ENCODE data around the gene RIPK3.
"Not testable (repeated sequence)": the region's sequence is repeated elsewhere in the genome, so short reads cannot be mapped to it uniquely, and the experiment has no call there.

The RIPK3 gene

GRCh38 chr14:24339284-24340151 lies at the start of gene RIPK3:
TSS of gene RIPK3 (minus strand) at chr14:24339991. CDS start at chr14:24339826, 165 bp downstream.
- DNase-seq, result no peak

DNA sequence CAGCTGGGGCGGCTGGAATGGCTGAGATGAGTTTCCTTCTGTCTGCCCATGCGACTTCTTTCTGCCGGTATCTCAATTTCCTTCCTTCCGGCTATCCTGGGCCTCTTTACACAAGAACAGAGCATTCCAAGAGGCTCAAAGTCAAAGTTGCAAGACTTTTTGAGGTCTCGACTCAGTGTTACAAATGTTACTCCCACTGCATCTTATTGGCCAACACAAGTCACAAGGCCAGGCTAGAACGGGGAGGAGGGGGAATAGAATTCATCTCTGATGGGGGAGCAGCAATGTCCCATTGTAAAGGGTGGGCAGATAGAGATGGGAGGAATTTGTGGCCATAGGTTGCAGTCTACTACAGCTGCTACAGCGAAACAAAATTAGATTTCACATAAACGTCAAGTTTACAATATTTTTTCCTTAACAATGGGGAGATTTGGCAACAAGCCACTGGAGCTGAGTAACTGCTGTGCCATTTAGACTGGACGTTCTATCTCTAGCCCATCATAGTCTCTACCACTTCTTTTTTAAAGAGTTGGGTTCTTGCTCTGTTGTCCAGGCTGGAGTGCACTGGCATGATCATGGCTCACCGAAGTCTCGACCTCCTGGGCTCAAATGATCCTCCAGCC lies 49.5 kb upstream of the RIPK3 start:
- DNase-seq, result no peak

DNA sequence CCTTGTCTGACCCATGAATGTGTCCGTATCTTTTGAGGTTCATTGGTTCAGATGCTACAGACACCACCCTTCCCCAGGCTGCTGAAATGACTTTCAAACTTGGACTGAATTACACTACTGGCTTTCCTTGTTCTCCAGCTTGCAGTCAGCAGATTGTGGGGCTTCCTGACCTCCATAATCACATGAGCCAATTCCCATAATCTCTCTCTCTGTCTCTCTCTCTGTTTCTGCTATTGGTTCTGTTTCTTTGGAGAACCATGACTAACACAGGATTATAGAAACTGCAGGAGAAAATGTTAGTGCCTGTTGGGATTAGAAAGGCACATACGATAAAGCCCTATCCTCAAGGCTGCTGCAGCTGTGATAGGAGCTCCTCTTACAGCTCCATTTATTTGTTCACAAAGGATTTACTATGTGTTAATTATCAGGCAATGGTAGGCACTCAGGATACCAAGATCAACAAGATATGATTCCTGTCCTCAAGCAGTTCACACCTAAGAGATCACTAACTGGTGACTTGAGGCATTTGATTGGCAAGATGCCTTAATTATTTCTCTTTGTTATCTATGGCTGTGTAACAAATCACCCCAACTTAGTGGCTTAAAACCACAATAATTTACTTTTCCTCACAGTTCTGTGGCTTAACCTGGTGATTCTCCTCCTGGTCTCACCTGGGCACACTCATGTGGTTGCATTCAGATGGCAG lies 48.8 kb upstream of the RIPK3 start:
- no peak for DNase-seq

GRCh38 chr14:24387579-24387978 lies 47.8 kb upstream of the RIPK3 start:
- not testable (repeated sequence) for DNase-seq

GRCh38 chr14:24387009-24387345 lies 47.2 kb upstream of the RIPK3 start:
- no peak for DNase-seq

- DNase-seq, result no peak
These were observed 45.7 kb upstream of the RIPK3 start for GRCh38 chr14:24385524-24385923.

DNA sequence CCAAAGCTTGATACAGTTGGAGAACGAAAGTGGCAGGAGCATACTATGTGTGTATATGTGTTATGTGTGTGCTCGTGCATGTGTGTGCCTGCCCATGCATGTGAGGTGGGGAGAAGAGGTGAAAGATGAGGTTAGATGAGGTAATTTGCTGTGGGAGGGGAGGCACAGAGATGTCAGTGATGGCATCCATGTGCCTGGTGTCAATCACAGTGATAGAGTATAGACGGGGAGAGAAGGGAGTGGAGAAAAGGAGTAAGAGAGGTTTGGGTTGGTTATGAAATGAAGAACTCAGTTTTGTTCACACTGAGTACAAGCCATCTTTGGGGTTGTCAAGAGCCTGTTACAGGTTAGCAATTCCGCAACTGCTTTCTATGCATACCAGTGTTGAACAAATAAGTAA lies 44.4 kb upstream of the RIPK3 start:
- DNase-seq, result no peak

- DNase-seq, result peak in 1 of 2 experiments; percentile 18
These were observed 42.2 kb upstream of the RIPK3 start for GRCh38 chr14:24382064-24382371.

GRCh38 chr14:24381363-24382063 lies 41.7 kb upstream of the RIPK3 start:
- DNase-seq, result peak in 1 of 2 experiments; percentile 10

DNA sequence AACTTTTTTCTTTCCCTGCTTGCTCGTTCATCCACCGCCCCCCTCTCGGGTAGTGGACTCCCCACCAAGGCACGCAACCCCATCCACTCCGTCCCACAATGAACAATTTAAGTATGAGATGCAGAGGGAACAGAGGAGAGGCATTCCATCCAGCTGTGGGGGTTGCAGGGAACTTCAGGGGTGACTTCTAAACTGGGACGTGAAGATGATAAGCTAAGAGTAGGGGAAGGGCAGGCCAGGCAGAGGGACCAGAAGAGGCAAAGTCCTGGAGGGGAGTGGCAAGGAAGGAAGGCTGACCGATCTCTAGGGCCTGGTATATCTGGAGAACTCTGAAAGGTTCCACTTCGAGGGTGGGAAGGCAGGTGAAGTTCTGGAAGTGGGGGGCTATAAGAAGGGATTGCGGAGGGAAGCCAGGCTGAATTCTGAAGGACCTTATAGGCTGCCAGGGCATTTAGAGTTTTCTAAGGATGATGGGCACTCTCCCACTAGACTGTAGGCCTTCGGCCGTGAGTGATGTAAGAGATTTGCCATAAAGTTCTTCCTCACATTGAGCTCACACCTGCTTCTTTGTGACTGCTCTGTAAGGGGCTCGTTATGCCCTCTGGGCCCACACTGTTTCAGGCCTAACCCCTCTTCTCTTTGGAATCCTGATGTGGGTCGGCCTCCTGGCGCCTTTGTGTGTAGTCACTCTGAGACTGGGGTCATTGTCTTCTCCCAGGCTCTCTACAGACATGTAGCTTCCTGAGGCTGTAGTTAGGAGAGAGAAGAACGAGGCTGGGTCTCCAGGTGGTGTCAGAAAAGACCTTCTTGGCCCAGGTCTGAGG lies 40.3 kb upstream of the RIPK3 start:
- DNase-seq, result no peak

DNA sequence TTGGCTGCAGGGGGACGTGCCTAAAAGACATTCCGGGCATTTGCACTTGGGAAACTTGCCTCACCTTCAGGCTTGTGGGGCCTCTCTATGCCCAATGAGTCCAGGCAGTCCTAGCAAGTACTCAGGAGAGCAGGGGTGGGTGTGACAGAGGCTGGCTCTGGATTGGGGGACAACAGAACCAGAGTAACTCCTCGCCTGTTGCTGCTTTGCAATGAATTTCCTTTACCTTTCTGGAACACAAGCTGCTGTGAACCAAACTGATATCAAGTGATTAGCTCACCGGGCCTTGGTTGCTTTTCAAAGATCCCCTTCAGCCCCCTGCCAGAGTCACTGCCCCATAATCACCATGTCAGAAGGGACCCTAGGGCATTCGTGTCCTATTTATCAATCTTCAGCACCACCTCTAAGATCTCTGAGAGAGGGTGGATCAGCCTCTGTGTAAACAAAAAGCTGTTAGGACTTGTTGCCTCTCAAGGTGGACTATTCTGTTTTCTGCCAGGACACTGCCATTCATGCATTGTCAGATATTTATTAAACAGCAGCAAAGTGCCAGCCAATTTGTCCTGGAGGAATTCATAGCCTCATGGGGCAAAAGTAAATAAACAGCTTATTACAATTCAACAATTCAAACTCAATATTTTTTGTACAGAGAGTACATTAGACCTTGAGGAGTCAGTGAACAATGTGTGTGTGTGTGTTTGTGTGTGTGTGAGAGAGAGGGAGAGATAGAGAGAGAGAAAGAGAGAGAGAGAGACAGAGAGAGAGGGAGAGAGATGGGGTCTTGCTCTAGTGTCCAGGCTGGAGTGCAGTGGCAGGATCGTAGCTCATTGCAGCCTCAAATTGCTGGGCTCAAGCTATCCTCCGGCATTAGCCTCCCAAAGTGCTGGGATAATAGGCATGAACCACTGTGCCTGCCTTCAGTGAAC lies 39.5 kb upstream of the RIPK3 start:
- no peak for DNase-seq

GRCh38 chr14:24378327-24378726 lies 38.5 kb upstream of the RIPK3 start:
- DNase-seq, result no peak

DNA sequence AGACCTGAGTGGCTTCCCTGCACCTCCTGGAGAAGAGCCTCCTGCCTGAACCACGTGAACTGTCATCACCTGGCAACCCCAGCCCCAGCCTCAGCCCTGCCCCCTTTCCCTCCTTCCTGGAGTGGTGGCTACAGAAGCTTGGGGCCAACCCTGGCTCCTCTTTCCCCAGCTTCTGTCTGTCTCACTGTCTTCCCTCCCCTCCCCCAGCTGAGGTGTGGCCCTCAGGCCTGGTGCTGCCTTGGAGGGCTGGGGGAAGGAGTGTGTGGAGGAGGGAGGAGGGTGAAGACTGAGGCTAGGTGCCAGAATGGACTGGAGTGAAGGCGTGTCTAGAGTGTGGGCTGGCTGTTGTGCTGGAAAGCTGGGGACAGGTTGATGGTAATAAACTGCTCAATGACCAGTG lies 37.9 kb upstream of the RIPK3 start:
- no peak for DNase-seq

GRCh38 chr14:24377126-24377525 lies 37.3 kb upstream of the RIPK3 start:
- DNase-seq, result no peak

GRCh38 chr14:24376448-24377070 lies 36.8 kb upstream of the RIPK3 start:
- no peak for DNase-seq

DNA sequence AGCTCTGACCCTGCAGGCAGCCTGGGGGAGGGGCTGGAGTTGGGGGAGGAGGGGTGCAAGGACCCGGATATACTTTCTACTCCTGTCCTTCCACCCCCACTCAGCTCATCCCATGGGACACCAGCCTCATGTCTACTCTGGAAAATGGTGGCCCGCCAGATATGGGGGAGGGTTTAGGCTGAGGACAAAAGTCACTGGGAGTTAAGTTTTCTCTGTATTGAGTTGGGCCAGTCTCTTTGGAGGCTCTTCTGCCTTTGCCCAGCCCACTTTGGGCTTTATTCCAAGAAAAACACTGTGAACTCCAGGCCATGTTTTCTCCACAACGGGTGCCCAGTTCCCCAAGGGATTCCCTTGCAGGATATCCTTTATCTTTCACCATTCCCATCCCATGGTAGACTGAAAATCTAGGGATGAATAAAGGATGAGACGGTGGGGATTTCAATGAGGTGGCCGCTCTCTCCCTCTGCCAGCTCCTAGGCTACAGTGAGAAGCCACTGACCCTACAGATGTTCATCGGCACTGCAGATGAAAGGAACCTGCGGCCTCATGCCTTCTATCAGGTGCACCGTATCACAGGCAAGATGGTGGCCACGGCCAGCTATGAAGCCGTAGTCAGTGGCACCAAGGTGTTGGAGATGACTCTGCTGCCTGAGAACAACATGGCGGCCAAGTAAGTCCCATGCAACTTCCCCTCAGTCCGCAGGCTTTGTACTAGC lies 33.1 kb upstream of the RIPK3 start:
- DNase-seq, result no peak

GRCh38 chr14:24371605-24372004 lies 31.8 kb upstream of the RIPK3 start:
- DNase-seq, result not testable (repeated sequence)

GRCh38 chr14:24370748-24371147 lies 31.0 kb upstream of the RIPK3 start:
- no peak for DNase-seq

- no peak for DNase-seq
These were observed 30.3 kb upstream of the RIPK3 start for GRCh38 chr14:24369907-24370687.
